ENCODE data around the gene HACD1. TPM values are rescaled to one million over a fixed set of nuclear protein-coding genes. Genes with fewer than 3 reads are reported as not detected.

HACD1 gene
- total and polyA plus RNA-seq, 10 of the 15 experiments (the other 5 are each of a cell fraction or from before 2014, with no cell fraction given), result 0.22 to 1.5 (median 0.78) TPM; not detected in 1

- TF ChIP-seq SPI1 (IDR thresholded peaks at IDR 0.05; ENCODE audit: borderline replicate concordance, insufficient read depth, low read depth, low read length) (peak; percentile 49; the same call in 1 of the 2 replicates), HDAC6 (IDR thresholded peaks at IDR 0.05; ENCODE audit: unreplicated experiment) (no peak), PAX5 (IDR thresholded peaks at IDR 0.05; ENCODE audit: borderline replicate concordance, low read depth, low read length) (peak; percentile 25; the same call in 1 of the 2 replicates), TAF1 (IDR thresholded peaks at IDR 0.05; ENCODE audit: borderline replicate concordance, low read depth, low read length) (peak; percentile 75), HDGF (IDR thresholded peaks at IDR 0.05) (no peak), NR2C2 (IDR thresholded peaks at IDR 0.05; ENCODE audit: borderline replicate concordance, control insufficient read depth, insufficient read length, low read depth) (no peak), RELA (IDR thresholded peaks at IDR 0.05; ENCODE audit: borderline replicate concordance, partially characterized antibody) (peak; percentile 95), MEF2A (IDR thresholded peaks at IDR 0.05; ENCODE audit: insufficient read depth, low read depth, low read length) (no peak), NRF1 (conservative IDR thresholded peaks at IDR 0.05; ENCODE audit: low read depth, low read length) (no peak), POLR2AphosphoS5 (IDR thresholded peaks at IDR 0.05; ENCODE audit: low read length) (peak; percentile 91), E2F8 (IDR thresholded peaks at IDR 0.05; ENCODE audit: low read depth, partially characterized antibody) (no peak), ZNF622 (IDR thresholded peaks at IDR 0.05) (no peak), NKRF (conservative IDR thresholded peaks at IDR 0.05) (peak; percentile 80), EED (IDR thresholded peaks at IDR 0.05; ENCODE audit: low read depth) (no peak), CBX5 (IDR thresholded peaks at IDR 0.05; ENCODE audit: low read depth) (peak; percentile 33; the same call in 1 of the 2 replicates), RCOR1 (conservative IDR thresholded peaks at IDR 0.05; ENCODE audit: low read depth, low read length) (no peak), MYB (IDR thresholded peaks at IDR 0.05; ENCODE audit: borderline replicate concordance, low read depth, low read length) (peak; percentile 100), YY1 (IDR thresholded peaks at IDR 0.05; ENCODE audit: low read depth, low read length) (peak; percentile 30; the same call in 1 of the 2 replicates), PAX8 (IDR thresholded peaks at IDR 0.05) (no peak), IRF3 (IDR thresholded peaks at IDR 0.05) (no peak), BHLHE40 (IDR thresholded peaks at IDR 0.05; ENCODE audit: borderline replicate concordance in 1 of 2, low read depth in 2 of 2, low read length in 1 of 2) (peak; percentile 48 to 74; a peak in 2 of 4 replicates), PML (IDR thresholded peaks at IDR 0.05; ENCODE audit: low read length) (peak; percentile 92), ASH2L (IDR thresholded peaks at IDR 0.05; ENCODE audit: borderline replicate concordance, low read depth) (no peak), CREM (IDR thresholded peaks at IDR 0.05; ENCODE audit: low read depth) (peak; percentile 48; the same call in 1 of the 2 replicates), MEF2B (IDR thresholded peaks at IDR 0.05; ENCODE audit: partially characterized antibody, poor library complexity, severe bottlenecking) (peak; percentile 81), RFX5 (IDR thresholded peaks at IDR 0.05; ENCODE audit: low read depth, low read length) (no peak)
Observed at GRCh38 chr10:17643755-17644484, 26.7 kb upstream of the HACD1 start, which contains the start of gene STAM (continued).

Data from GM12878 (cell line).